Measurements from ENCODE around the gene COLEC11. TPM values are rescaled to one million over a fixed set of nuclear protein-coding genes. Genes with fewer than 3 reads are reported as not detected.

COLEC11 gene
- total RNA-seq, 1 experiment from 2014 or later = 0.39 TPM

DNA sequence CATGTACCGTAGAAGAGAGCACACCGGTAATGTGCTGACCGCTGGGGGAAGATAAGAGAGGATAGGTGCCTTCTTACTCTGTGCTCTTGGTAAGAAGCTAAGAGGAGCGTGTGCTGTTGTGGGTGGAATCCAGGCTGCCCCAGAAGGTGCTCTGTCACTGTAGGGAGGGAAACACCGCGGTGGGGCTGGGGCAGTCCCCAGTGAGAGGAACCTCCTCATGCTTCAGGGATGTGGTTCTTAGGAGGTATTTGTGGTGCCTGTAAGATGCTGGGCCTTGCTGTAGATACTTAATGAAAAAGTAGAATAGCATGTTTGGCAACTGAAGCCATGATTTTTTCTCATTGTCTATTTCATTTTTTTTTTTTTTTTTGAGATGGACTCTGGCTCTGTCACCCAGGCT is 1.1 kb downstream of the COLEC11 start:
- DNase-seq = no peak
- no peak overlapping the region for H3K18ac ChIP-seq (ENCODE audit: insufficient read length, low read depth, low read length)
- H2BK120ac ChIP-seq (ENCODE audit: low read depth, low read length, poor library complexity, severe bottlenecking) = no peak overlapping the region
- H3K4me1 Mint-ChIP-seq = peaks cover 3 to 9% of the 10 kb centered on the region in 2 experiments; a peak in 3 of 4 replicates
- no CpG with 5 or more reads among the region's 6 CpGs for WGBS (ENCODE audit: extremely low coverage, insufficient read length, low lambda C conversion rate)
- H2BK15ac ChIP-seq (ENCODE audit: low read depth, low read length) = no peak overlapping the region
- H3K79me1 ChIP-seq (ENCODE audit: insufficient read depth, low read depth, low read length, poor library complexity, severe bottlenecking) = no peaks in the 10 kb centered on the region
- no peaks in the 10 kb centered on the region for H3K79me2 ChIP-seq (ENCODE audit: insufficient read depth, low read length)
- no peak for TF ChIP-seq CTCF (conservative IDR thresholded peaks at IDR 0.05)
- no peak overlapping the region for H2AK5ac ChIP-seq (ENCODE audit: insufficient read length, low read length)
- no peak overlapping the region for H3T11ph ChIP-seq (ENCODE audit: low read length)
- no peak overlapping the region for H3K4ac ChIP-seq (ENCODE audit: low read depth, low read length)
- no peaks in the 10 kb centered on the region for H3K23me2 ChIP-seq (ENCODE audit: insufficient read length, low read depth, low read length, poor library complexity, severe bottlenecking)
- H3K27me3 Mint-ChIP-seq (ENCODE audit: low read depth) = peaks cover 15% of the 10 kb centered on the region
- H3K9me3 ChIP-seq (ENCODE audit: control insufficient read depth, low read depth, low read length) = no peaks in the 10 kb centered on the region
- H3K4me2 ChIP-seq (ENCODE audit: insufficient read depth, insufficient read length, low read length) = no peak overlapping the region
- H3K27ac Mint-ChIP-seq = no peak overlapping the region
- H3K23ac ChIP-seq (ENCODE audit: insufficient read length, low read depth, low read length) = no peak overlapping the region
- peaks cover 4 to 6% (median 5%) of the 10 kb centered on the region in 3 experiments; a peak in 5 of 7 replicates for H3K36me3 Mint-ChIP-seq (ENCODE audit: insufficient read depth in 1 of 3, low read depth in 3 of 3)
- H4K91ac ChIP-seq (ENCODE audit: insufficient read length, low read depth, low read length) = no peak overlapping the region
- no peaks in the 10 kb centered on the region for H4K20me1 ChIP-seq (ENCODE audit: control insufficient read depth, insufficient read depth, insufficient read length)
- H2AFZ ChIP-seq (ENCODE audit: low read length) = no peak overlapping the region
- no peak overlapping the region for H3K27ac ChIP-seq (ENCODE audit: insufficient read length, low read depth, low read length)
- H4K8ac ChIP-seq (replicated peaks; ENCODE audit: insufficient read length, low read depth, low read length) = no peak overlapping the region
- peaks cover 4 to 7% of the 10 kb centered on the region in 2 experiments; a peak in 4 of 5 replicates for H3K9me3 Mint-ChIP-seq
- no peak overlapping the region for H2BK20ac ChIP-seq (ENCODE audit: low read depth, low read length, poor library complexity, severe bottlenecking)
- no peak overlapping the region for H3K56ac ChIP-seq (ENCODE audit: insufficient read length, low read depth, low read length)
- no peak overlapping the region for H2BK5ac ChIP-seq (ENCODE audit: insufficient read length, low read length)
- H3K27me3 ChIP-seq (ENCODE audit: insufficient read depth, low read length) = no peaks in the 10 kb centered on the region
- no peak overlapping the region for H3K4me3 Mint-ChIP-seq
- no peak overlapping the region for H3K9ac ChIP-seq (ENCODE audit: extremely low read depth, insufficient read length, low read length)
- H3K4me1 ChIP-seq (ENCODE audit: insufficient read depth, low read length) = no peaks in the 10 kb centered on the region
- H2BK12ac ChIP-seq (ENCODE audit: insufficient read length, low read depth, low read length) = no peak overlapping the region
- H3K14ac ChIP-seq (ENCODE audit: insufficient read depth, low read length) = no peak overlapping the region
- H4K5ac ChIP-seq (ENCODE audit: insufficient read length, low read depth, low read length) = no peak overlapping the region

Data from H9 (cell line).